ENCODE data around the gene TNIK.

Gene TNIK

DNA sequence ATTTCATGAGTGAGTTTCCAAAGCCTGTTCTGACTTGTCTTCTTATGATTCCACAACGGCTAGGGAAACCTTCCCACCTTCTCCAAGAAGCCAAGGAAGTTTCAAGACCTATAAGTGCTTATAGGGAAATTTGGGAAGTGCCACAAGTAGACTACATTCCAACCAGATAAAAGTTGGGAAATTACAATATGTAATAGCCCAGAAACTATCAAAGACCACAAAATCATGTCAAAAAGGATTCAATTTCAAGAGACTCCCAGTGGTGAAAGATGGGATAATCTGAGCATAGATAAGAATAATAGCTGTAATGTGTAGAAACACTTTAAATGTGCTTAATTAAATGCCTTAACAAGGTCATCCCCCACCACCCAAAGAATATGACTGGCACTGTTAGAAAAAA, 264.5 kb downstream of the TNIK start:
- Histone ChIP-seq H3K4me1 (no peaks in the 10 kb centered on the region), H3K79me2 (no peaks in the 10 kb centered on the region), H3K4me3 (ENCODE audit: low read depth, low read length) (no peak overlapping the region), H3K9me3 (ENCODE audit: control insufficient read depth, low read length) (no peaks in the 10 kb centered on the region), H3K36me3 (ENCODE audit: control insufficient read depth, insufficient read depth, low read length) (no peaks in the 10 kb centered on the region), H3K9ac (no peak overlapping the region), H2AFZ (no peak overlapping the region), H3K27ac (no peak overlapping the region), H3K4me2 (ENCODE audit: low read length) (no peak overlapping the region), H3K27me3 (ENCODE audit: control insufficient read depth, insufficient read depth, low read length) (no peaks in the 10 kb centered on the region)
- TF ChIP-seq CTCF (IDR thresholded peaks at IDR 0.05), result no peak

DNA sequence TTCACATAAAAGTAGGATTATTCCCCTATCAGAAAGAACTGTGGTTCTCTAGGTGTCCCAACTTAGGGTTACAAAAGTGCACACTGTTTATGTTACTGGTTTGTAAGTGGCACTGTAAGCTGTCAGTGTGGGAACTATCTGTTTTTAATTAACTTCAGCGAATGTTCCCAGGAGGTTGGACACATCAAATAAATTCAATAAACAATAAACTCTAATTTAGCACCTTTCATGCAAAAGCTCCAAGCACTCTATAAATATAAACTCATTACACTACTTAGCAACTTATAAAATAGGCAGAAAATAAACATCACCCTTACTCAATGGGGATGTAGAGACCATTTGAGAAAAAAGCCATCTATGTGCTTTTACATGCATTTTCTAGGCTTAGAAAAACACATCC, 265.2 kb downstream of the TNIK start:
- Histone ChIP-seq H2AFZ (no peak overlapping the region), H3K9ac (no peak overlapping the region), H3K79me2 (no peaks in the 10 kb centered on the region), H3K27ac (no peak overlapping the region), H3K27me3 (ENCODE audit: control insufficient read depth, insufficient read depth, low read length) (no peaks in the 10 kb centered on the region), H3K4me1 (no peaks in the 10 kb centered on the region), H3K4me2 (ENCODE audit: low read length) (no peak overlapping the region), H3K36me3 (ENCODE audit: control insufficient read depth, insufficient read depth, low read length) (no peaks in the 10 kb centered on the region), H3K4me3 (ENCODE audit: low read depth, low read length) (no peak overlapping the region), H3K9me3 (ENCODE audit: control insufficient read depth, low read length) (no peaks in the 10 kb centered on the region)
- no peak for TF ChIP-seq CTCF (IDR thresholded peaks at IDR 0.05)

DNA sequence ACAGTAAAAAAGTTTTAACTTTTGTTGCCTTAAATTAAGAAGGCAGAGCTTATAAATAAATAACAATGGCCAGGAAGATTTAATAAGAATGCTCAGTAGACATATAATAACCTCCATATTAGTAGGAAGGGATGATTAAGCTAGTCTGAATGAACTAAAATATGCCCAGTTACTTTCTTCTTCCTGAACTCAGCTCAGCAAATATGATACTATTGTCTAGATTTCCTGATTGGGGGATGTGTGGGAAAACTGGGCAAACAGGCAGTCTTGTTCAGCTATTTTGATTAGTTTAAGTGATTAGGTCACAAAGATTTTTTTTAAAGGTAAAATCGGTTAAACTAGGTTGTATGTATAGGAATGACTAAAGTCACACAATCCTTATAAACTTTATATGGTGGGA, 266.5 kb downstream of the TNIK start:
- TF ChIP-seq CTCF (IDR thresholded peaks at IDR 0.05), result no peak
- Histone ChIP-seq H3K36me3 (ENCODE audit: control insufficient read depth, insufficient read depth, low read length) (no peaks in the 10 kb centered on the region), H3K27ac (no peak overlapping the region), H3K79me2 (no peaks in the 10 kb centered on the region), H3K9me3 (ENCODE audit: control insufficient read depth, low read length) (no peaks in the 10 kb centered on the region), H3K4me1 (no peaks in the 10 kb centered on the region), H3K9ac (no peak overlapping the region), H3K27me3 (ENCODE audit: control insufficient read depth, insufficient read depth, low read length) (no peaks in the 10 kb centered on the region), H3K4me2 (ENCODE audit: low read length) (no peak overlapping the region), H3K4me3 (ENCODE audit: low read depth, low read length) (no peak overlapping the region), H2AFZ (no peak overlapping the region)

DNA sequence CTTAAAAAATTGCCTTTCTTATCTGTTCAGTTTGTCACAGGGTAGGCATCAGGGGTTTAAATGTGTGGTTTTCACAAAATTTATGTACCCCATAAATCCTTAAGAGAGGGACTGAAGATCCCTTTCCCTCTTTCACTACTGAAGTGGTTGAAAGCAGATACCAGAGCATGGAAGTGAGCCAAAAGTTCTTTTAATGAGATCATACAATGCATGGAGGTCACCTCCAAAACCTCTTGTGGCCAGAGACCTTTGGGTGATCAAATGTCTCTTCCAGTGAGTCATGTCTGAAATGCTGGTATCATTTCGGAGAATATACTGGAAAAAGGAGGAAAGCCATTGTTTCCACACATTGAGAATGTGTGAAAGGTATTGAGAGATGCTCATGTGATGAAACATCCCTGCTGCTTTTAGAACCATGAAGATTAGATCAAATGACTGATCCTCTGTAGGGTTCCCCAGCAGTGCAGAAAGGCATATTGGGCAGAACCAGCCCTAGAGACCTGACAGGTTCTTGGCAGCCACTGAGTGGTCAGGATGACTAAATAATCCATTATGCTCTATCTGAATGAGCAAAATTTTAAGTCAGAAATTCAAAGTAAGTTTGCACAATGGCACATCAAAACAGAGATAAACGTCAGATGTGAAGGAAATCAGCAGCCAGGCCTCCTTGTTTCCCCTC, 267.9 kb downstream of the TNIK start:
- Histone ChIP-seq H3K27me3 (ENCODE audit: control insufficient read depth, insufficient read depth, low read length) (no peaks in the 10 kb centered on the region), H3K9ac (no peak overlapping the region), H3K79me2 (no peaks in the 10 kb centered on the region), H3K4me1 (no peaks in the 10 kb centered on the region), H3K36me3 (ENCODE audit: control insufficient read depth, insufficient read depth, low read length) (no peaks in the 10 kb centered on the region), H3K27ac (no peak overlapping the region), H3K4me2 (ENCODE audit: low read length) (no peak overlapping the region), H3K9me3 (ENCODE audit: control insufficient read depth, low read length) (no peaks in the 10 kb centered on the region), H3K4me3 (ENCODE audit: low read depth, low read length) (no peak overlapping the region), H2AFZ (no peak overlapping the region)
- TF ChIP-seq CTCF (IDR thresholded peaks at IDR 0.05), result no peak

GRCh38 chr3:171190668-171191067, 269.5 kb downstream of the TNIK start:
- Histone ChIP-seq H3K36me3 (ENCODE audit: control insufficient read depth, insufficient read depth, low read length) (no peaks in the 10 kb centered on the region), H3K9me3 (ENCODE audit: control insufficient read depth, low read length) (no peaks in the 10 kb centered on the region)
- no peak for TF ChIP-seq CTCF (IDR thresholded peaks at IDR 0.05)

More at GRCh38 chr3:171190668-171191067, 269.5 kb downstream of the TNIK start:
- Histone ChIP-seq H3K4me1 (no peaks in the 10 kb centered on the region), H2AFZ (no peak overlapping the region), H3K79me2 (no peaks in the 10 kb centered on the region), H3K4me3 (ENCODE audit: low read depth, low read length) (no peak overlapping the region), H3K27me3 (ENCODE audit: control insufficient read depth, insufficient read depth, low read length) (no peaks in the 10 kb centered on the region), H3K27ac (no peak overlapping the region), H3K9ac (no peak overlapping the region), H3K4me2 (ENCODE audit: low read length) (no peak overlapping the region)
